ENCODE data around the gene KRTAP5-11.
"Not testable (repeated sequence)": the region's sequence is repeated elsewhere in the genome, so short reads cannot be mapped to it uniquely, and the experiment has no call there.

Gene KRTAP5-11

DNA sequence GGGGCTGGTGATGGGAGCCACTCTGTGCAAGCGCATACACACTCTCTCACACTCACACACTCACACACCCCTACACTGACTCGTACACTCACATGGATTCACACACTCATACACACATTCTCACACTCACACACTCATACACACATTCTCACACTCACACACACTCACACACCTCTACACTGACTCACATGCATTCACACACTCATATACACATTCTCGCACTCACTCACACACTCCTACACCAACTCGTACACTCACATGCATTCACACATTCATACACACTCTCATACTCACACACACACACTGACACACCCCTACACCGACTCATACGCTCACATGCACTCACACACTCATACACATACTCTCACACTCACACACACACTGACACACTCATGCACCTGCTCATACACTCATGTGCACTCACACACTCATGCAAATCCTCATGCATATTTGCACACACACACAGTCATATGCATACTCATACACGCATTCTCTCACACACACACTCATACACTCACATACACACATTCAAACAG, 5.1 kb downstream of the KRTAP5-11 start:
- Histone ChIP-seq H3K9me3 (no peaks in the 10 kb centered on the region), H3K4me1 (no peaks in the 10 kb centered on the region), H3K4me3 (ENCODE audit: low read depth, low read length) (no peak overlapping the region), H3K27me3 (no peaks in the 10 kb centered on the region; the same call in 1 of the 2 replicates), H3K36me3 (no peaks in the 10 kb centered on the region)
- TF ChIP-seq, protein P1, sequence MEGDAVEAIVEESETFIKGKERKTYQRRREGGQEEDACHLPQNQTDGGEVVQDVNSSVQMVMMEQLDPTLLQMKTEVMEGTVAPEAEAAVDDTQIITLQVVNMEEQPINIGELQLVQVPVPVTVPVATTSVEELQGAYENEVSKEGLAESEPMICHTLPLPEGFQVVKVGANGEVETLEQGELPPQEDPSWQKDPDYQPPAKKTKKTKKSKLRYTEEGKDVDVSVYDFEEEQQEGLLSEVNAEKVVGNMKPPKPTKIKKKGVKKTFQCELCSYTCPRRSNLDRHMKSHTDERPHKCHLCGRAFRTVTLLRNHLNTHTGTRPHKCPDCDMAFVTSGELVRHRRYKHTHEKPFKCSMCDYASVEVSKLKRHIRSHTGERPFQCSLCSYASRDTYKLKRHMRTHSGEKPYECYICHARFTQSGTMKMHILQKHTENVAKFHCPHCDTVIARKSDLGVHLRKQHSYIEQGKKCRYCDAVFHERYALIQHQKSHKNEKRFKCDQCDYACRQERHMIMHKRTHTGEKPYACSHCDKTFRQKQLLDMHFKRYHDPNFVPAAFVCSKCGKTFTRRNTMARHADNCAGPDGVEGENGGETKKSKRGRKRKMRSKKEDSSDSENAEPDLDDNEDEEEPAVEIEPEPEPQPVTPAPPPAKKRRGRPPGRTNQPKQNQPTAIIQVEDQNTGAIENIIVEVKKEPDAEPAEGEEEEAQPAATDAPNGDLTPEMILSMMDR (IDR thresholded peaks at IDR 0.05; ENCODE audit: low read depth, low read length) = no peak
- no peak for DNase-seq

DNA sequence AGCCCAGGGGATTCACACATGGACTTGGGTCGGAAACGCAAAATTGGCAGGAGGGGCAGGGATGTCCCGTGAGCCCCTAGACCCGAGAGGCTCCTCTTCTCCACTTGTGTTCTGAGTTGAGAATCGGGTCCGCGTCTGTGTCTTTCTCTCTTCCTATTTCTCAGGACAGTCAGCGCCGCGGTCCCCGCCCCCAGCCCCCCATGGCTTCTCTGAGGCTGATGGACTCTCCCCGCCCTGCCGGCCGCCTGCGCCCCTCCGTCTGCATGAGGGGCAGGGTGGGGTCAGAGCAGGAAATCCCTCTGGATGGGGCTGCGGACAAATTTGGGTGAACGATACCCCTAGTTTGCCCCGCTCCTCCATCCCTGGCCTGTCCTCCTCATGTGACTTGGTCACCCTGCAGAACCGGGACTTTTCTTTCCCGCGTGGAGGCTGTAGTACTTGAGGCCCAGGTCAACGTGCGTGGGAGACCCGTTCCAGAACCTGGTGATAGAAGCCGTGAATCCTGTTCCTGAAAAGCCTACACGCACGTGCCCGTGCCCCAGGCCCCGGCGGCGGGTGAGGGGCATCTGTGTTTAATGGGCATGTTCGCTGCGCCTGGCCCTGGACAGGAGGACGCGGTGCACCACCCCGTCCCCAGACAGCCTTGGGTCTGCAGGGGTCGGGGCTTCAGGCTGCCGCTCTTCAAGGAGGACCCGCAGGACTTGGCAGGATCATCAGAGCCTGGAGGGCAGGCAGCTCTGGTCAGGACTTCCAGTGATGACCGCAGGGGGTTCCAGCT, 5.8 kb downstream of the KRTAP5-11 start:
- H3K36me3 ChIP-seq; H3K9me3 ChIP-seq; H3K4me3 ChIP-seq (ENCODE audit: low read depth, low read length); H3K27me3 ChIP-seq; DNase-seq; H3K4me1 ChIP-seq: not testable (repeated sequence)

DNA sequence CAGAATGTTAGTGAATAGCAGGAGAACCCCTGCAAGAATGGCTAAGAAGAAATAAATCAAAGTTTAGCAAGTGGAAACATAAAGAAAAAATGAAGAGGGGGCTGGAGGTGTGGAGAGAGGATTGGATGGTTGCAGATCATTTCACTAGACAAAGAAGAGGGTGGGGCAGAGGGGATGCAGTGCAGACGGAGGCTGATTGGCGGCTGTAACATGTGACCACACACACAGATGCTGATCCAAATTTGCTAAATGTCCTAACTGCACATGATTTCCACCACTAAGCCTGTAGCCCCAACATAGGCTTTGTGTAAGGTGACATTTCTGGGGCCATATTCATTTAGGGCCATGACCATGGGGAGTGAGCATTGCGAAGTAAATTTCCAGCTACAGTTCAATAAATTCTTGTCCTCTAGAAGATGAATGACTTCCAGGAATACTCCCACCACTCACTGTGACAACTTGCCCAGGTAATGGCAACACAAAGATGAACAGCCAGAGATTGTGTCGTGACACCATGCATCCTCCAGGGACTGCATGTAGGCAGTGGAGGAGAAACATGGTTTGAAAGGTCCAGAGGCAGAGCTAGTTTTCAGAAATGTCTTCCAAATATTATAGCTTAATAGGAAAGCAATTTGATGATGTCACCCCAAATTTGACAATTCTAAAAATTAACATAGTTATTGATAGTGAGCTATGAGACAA, 6.8 kb downstream of the KRTAP5-11 start:
- H3K9me3 ChIP-seq = no peaks in the 10 kb centered on the region
- H3K36me3 ChIP-seq = no peaks in the 10 kb centered on the region
- DNase-seq = no peak
- H3K27me3 ChIP-seq = no peaks in the 10 kb centered on the region; the same call in 1 of the 2 replicates
- H3K4me3 ChIP-seq (ENCODE audit: low read depth, low read length) = no peak overlapping the region
- H3K4me1 ChIP-seq = no peaks in the 10 kb centered on the region
- TF ChIP-seq, protein P1 (IDR thresholded peaks at IDR 0.05; ENCODE audit: low read depth, low read length) = no peak

DNA sequence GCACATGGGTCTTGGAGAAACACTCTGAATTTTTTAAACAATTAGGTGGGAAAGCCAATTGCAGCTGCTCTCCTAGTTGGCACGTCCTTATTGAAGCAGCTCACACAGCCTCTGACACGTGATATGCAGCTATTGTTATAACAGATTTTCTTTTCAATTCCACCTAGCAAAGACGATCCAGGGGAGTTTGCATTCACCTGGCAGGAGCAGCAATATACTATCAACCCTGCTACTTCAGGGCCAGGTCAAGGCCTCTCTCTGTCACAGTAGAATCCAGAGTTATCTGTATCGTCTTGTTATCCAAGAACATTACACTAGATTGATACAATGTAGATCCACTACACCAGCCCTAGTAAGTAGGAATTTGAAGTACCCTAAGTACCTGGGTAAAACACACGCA, 8.3 kb downstream of the KRTAP5-11 start:
- H3K9me3 ChIP-seq = no peaks in the 10 kb centered on the region
- no peaks in the 10 kb centered on the region for H3K36me3 ChIP-seq
- no peak overlapping the region for H3K4me3 ChIP-seq (ENCODE audit: low read depth, low read length)
- H3K27me3 ChIP-seq = no peaks in the 10 kb centered on the region; the same call in 1 of the 2 replicates
- H3K4me1 ChIP-seq = no peaks in the 10 kb centered on the region
- DNase-seq = no peak
- TF ChIP-seq, protein P1 (IDR thresholded peaks at IDR 0.05; ENCODE audit: low read depth, low read length) = no peak

DNA sequence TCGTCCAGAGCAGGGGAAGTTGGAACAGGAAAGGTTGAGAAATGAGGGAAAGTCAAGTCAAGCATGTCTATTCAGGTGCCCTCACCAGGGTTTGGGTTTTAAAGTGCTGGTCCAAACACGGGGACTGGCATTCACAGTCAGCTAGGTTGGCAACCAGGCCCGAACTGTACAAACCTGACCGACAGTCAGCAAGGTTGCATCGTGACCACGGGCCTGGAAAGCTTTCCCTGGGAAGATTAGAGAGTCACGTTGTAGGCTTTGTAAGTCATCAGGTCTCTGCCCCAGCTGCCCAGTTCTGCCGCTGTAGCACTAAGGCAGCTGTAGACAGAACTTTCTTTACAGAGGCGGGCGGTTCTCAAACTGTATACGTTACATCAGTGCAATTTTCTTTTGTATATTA, 9.9 kb downstream of the KRTAP5-11 start:
- no peaks in the 10 kb centered on the region for H3K36me3 ChIP-seq
- no peak overlapping the region for H3K4me3 ChIP-seq (ENCODE audit: low read depth, low read length)
- H3K9me3 ChIP-seq = no peaks in the 10 kb centered on the region
- DNase-seq = no peak
- H3K4me1 ChIP-seq = no peaks in the 10 kb centered on the region
- TF ChIP-seq, protein P1 (IDR thresholded peaks at IDR 0.05; ENCODE audit: low read depth, low read length) = no peak
- H3K27me3 ChIP-seq = no peaks in the 10 kb centered on the region; the same call in 1 of the 2 replicates

DNA sequence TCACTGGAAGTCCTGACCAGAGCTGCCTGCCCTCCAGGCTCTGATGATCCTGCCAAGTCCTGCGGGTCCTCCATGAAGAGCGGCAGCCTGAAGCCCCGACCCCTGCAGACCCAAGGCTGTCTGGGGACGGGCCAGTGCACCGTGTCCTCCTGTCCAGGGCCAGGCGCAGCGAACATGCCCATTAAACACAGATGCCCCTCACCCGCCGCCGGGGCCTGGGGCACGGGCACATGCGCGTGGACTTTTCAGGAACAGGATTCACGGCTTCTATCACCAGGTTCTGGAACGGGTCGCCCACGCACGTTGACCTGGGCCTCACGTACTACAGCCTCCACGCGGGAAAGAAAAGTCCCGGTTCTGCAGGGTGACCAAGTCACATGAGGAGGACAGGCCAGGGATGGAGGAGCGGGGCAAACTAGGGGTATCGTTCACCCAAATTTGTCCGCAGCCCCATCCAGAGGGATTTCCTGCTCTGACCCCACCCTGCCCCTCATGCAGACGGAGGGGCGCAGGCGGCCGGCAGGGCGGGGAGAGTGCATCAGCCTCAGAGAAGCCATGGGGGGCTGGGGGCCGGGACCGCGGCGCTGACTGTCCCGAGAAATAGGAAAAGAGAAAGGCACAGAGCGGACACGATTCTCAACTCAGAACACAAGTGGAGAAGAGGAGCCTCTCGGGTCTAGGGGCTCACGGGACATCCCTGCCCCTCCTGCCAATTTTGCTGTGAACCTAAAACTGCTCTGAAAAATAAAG, 11.4 kb downstream of the KRTAP5-11 start:
- H3K27me3 ChIP-seq, H3K9me3 ChIP-seq: not testable (repeated sequence)

More for the DNA sequence above, 11.4 kb downstream of the KRTAP5-11 start:
- H3K4me1 ChIP-seq; H3K4me3 ChIP-seq (ENCODE audit: low read depth, low read length); DNase-seq; H3K36me3 ChIP-seq: not testable (repeated sequence)

Data from BE2C (cell line).